ENCODE measurements around the gene NAA35.

Gene NAA35

DNA sequence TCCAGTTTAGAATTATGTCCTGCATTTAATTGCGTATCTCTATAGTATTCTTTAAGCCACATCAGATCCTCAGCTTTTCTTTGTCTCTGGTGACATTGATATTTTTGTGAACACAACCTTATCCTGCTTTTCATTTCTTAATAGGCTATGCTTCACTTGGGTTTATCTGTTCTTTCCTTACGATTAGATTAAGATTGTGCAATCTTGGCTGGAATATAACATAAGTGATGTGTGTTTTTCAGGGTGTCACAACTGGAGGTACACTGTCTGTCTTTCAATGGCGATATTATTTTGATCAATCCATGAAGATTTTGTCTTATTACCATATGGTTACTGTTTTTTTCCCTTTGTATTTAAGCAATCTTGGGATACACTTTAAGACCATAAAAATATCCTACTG lies 23.6 kb downstream of the NAA35 start:
- no CpG with 5 or more reads among the region's 3 CpGs for WGBS (ENCODE audit: extremely low coverage, insufficient coverage, insufficient read length)
- no peak overlapping the region for H3K18ac ChIP-seq (ENCODE audit: low read length)
- H3K4me3 ChIP-seq (ENCODE audit: low read depth, low read length), result no peak overlapping the region
- DNase-seq, result no peak
- H3K79me2 ChIP-seq (ENCODE audit: control insufficient read depth, insufficient read depth, low read length, poor library complexity), result no peaks in the 10 kb centered on the region
- H3K9me3 ChIP-seq (ENCODE audit: insufficient read depth, low read depth, low read length), result no peaks in the 10 kb centered on the region
- H2BK12ac ChIP-seq (ENCODE audit: low read length), result no peak overlapping the region
- H3K79me1 ChIP-seq (ENCODE audit: low read length), result no peaks in the 10 kb centered on the region
- H3K4me1 ChIP-seq (ENCODE audit: control insufficient read depth in 1 of 2, insufficient read depth in 2 of 2, low read length in 2 of 2), result no peaks in the 10 kb centered on the region
- no peak overlapping the region for H3K23ac ChIP-seq (ENCODE audit: low read length)
- no peak overlapping the region for H2AFZ ChIP-seq (ENCODE audit: insufficient read depth, low read length, poor library complexity)
- no peak overlapping the region for H2AK5ac ChIP-seq (ENCODE audit: low read length)
- H2BK120ac ChIP-seq (ENCODE audit: insufficient read depth, low read length, poor library complexity), result no peak overlapping the region
- H3K14ac ChIP-seq (ENCODE audit: low read length), result no peak overlapping the region
- H3K4me2 ChIP-seq (ENCODE audit: low read length), result no peak overlapping the region
- H3K27me3 ChIP-seq (ENCODE audit: insufficient read depth, low read length), result no peaks in the 10 kb centered on the region
- no peak overlapping the region for H4K91ac ChIP-seq (ENCODE audit: low read depth, low read length)
- no peak overlapping the region for H2BK5ac ChIP-seq (ENCODE audit: low read depth, low read length, poor library complexity)
- no peak overlapping the region for H4K12ac ChIP-seq (ENCODE audit: low read depth, low read length)
- H3K36me3 ChIP-seq (ENCODE audit: control insufficient read depth in 1 of 2, insufficient read depth in 2 of 2, low read length in 2 of 2), result peaks cover 9 to 13% of the 10 kb centered on the region in 2 experiments
- no peak overlapping the region for H4K8ac ChIP-seq (ENCODE audit: low read depth, low read length)
- no peak overlapping the region for H3K9ac ChIP-seq (ENCODE audit: low read length)
- H3K27ac ChIP-seq (ENCODE audit: low read depth, low read length), result no peak overlapping the region
- no peak overlapping the region for H3K4ac ChIP-seq (ENCODE audit: low read depth, low read length)

DNA sequence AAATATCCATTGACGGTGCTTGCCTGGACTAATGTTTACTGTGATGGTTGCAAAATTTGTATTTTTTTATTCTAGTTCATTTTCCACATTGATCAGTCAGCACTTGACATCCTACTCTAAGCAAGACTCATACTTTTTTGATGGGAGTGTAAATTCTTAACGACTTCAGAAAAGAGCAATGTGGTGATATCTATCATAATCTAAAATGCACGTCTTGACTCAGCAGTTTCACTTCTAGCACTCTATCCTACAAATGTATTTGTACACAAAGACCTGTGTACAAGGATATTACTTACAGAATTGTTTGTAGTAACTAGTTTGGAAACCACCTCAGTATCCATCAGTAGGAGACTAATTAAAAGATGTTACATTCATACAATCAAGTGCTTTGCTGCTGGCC lies 24.0 kb downstream of the NAA35 start:
- WGBS (ENCODE audit: extremely low coverage, insufficient coverage, insufficient read length), result no CpG with 5 or more reads among the region's 3 CpGs

DNA sequence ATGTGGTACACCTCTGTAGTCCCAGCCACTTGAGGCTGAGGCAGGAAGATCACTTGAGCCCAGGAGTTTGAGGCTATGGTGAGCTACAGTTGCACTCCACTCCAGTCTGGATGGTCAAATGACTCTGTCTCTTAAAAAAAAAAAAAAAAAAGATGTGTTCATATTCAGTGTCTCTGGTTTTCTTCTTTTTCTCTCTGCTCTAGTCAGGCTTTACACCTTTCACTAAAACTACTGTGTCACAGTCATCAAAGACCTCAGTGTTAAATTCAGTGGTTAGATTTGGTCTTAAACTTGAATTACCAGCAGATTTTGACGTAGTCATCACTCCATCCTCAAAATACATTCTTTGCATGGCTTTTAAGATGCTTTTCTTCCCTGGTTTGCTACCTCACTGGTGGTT lies 28.8 kb downstream of the NAA35 start:
- Histone ChIP-seq H2BK120ac (ENCODE audit: insufficient read depth, low read length, poor library complexity) (no peak overlapping the region), H3K4ac (ENCODE audit: low read depth, low read length) (no peak overlapping the region), H3K9ac (ENCODE audit: low read length) (no peak overlapping the region), H4K91ac (ENCODE audit: low read depth, low read length) (no peak overlapping the region), H3K27ac (ENCODE audit: low read depth, low read length) (no peak overlapping the region), H3K4me1 (ENCODE audit: control insufficient read depth in 1 of 2, insufficient read depth in 2 of 2, low read length in 2 of 2) (no peaks in the 10 kb centered on the region), H4K12ac (ENCODE audit: low read depth, low read length) (no peak overlapping the region), H3K23ac (ENCODE audit: low read length) (no peak overlapping the region), H2BK5ac (ENCODE audit: low read depth, low read length, poor library complexity) (no peak overlapping the region), H3K9me3 (ENCODE audit: insufficient read depth, low read depth, low read length) (no peaks in the 10 kb centered on the region), H2AFZ (ENCODE audit: insufficient read depth, low read length, poor library complexity) (no peak overlapping the region), H2BK12ac (ENCODE audit: low read length) (no peak overlapping the region), H4K8ac (ENCODE audit: low read depth, low read length) (no peak overlapping the region), H3K14ac (ENCODE audit: low read length) (no peak overlapping the region), H2AK5ac (ENCODE audit: low read length) (no peak overlapping the region), H3K4me2 (ENCODE audit: low read length) (no peak overlapping the region), H3K27me3 (ENCODE audit: insufficient read depth, low read length) (no peaks in the 10 kb centered on the region), H3K36me3 (ENCODE audit: control insufficient read depth in 1 of 2, insufficient read depth in 2 of 2, low read length in 2 of 2) (peaks cover 8% of the 10 kb centered on the region in 2 experiments), H3K18ac (ENCODE audit: low read length) (no peak overlapping the region), H3K79me2 (ENCODE audit: control insufficient read depth, insufficient read depth, low read length, poor library complexity) (no peaks in the 10 kb centered on the region), H3K4me3 (ENCODE audit: low read depth, low read length) (no peak overlapping the region), H3K79me1 (ENCODE audit: low read length) (no peaks in the 10 kb centered on the region)
- no CpG with 5 or more reads among the region's 1 CpG for WGBS (ENCODE audit: extremely low coverage, insufficient coverage, insufficient read length)
- no peak for DNase-seq

More for the DNA sequence above, 24.0 kb downstream of the NAA35 start:
- Histone ChIP-seq H3K4ac (ENCODE audit: low read depth, low read length) (no peak overlapping the region), H4K12ac (ENCODE audit: low read depth, low read length) (no peak overlapping the region), H3K27ac (ENCODE audit: low read depth, low read length) (no peak overlapping the region), H2BK5ac (ENCODE audit: low read depth, low read length, poor library complexity) (no peak overlapping the region), H3K4me2 (ENCODE audit: low read length) (no peak overlapping the region), H4K8ac (ENCODE audit: low read depth, low read length) (no peak overlapping the region), H2BK120ac (ENCODE audit: insufficient read depth, low read length, poor library complexity) (no peak overlapping the region), H3K4me3 (ENCODE audit: low read depth, low read length) (no peak overlapping the region), H4K91ac (ENCODE audit: low read depth, low read length) (no peak overlapping the region), H3K27me3 (ENCODE audit: insufficient read depth, low read length) (no peaks in the 10 kb centered on the region), H3K9ac (ENCODE audit: low read length) (no peak overlapping the region), H3K4me1 (ENCODE audit: control insufficient read depth in 1 of 2, insufficient read depth in 2 of 2, low read length in 2 of 2) (no peaks in the 10 kb centered on the region), H3K14ac (ENCODE audit: low read length) (no peak overlapping the region), H2AK5ac (ENCODE audit: low read length) (no peak overlapping the region), H3K23ac (ENCODE audit: low read length) (no peak overlapping the region), H2AFZ (ENCODE audit: insufficient read depth, low read length, poor library complexity) (no peak overlapping the region), H3K79me1 (ENCODE audit: low read length) (no peaks in the 10 kb centered on the region), H3K79me2 (ENCODE audit: control insufficient read depth, insufficient read depth, low read length, poor library complexity) (no peaks in the 10 kb centered on the region), H3K18ac (ENCODE audit: low read length) (no peak overlapping the region), H2BK12ac (ENCODE audit: low read length) (no peak overlapping the region), H3K36me3 (ENCODE audit: control insufficient read depth in 1 of 2, insufficient read depth in 2 of 2, low read length in 2 of 2) (peaks cover 10 to 13% of the 10 kb centered on the region in 2 experiments), H3K9me3 (ENCODE audit: insufficient read depth, low read depth, low read length) (no peaks in the 10 kb centered on the region)
- no peak for DNase-seq

DNA sequence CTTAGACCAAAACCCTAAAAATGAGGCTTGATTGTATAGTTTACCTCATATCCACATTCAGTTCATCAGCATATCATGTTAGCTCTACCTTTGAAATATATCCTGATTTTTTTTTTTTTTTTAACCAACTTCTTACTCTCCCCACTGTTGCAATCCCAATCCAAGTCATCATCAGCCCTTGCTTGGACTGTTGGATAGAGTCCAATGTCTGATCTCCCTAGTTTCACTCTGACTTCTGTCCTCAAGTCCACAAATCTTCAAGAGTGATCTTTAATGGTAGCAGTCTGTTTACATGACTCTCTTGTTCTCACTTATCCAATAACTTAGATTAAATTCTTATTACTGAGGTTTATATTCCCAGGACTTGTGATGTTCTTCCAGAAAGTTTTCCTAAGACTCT lies 30.8 kb downstream of the NAA35 start:
- Histone ChIP-seq H3K9me3 (ENCODE audit: insufficient read depth, low read depth, low read length) (no peaks in the 10 kb centered on the region), H3K4ac (ENCODE audit: low read depth, low read length) (no peak overlapping the region), H3K27ac (ENCODE audit: low read depth, low read length) (no peak overlapping the region), H3K9ac (ENCODE audit: low read length) (no peak overlapping the region), H3K4me3 (ENCODE audit: low read depth, low read length) (no peak overlapping the region), H4K91ac (ENCODE audit: low read depth, low read length) (no peak overlapping the region), H3K14ac (ENCODE audit: low read length) (no peak overlapping the region), H3K36me3 (ENCODE audit: control insufficient read depth in 1 of 2, insufficient read depth in 2 of 2, low read length in 2 of 2) (peaks cover 2% of the 10 kb centered on the region in 2 experiments), H3K4me2 (ENCODE audit: low read length) (no peak overlapping the region), H2BK5ac (ENCODE audit: low read depth, low read length, poor library complexity) (no peak overlapping the region), H2BK120ac (ENCODE audit: insufficient read depth, low read length, poor library complexity) (no peak overlapping the region), H4K8ac (ENCODE audit: low read depth, low read length) (no peak overlapping the region), H3K18ac (ENCODE audit: low read length) (no peak overlapping the region), H3K4me1 (ENCODE audit: control insufficient read depth in 1 of 2, insufficient read depth in 2 of 2, low read length in 2 of 2) (no peaks in the 10 kb centered on the region), H3K79me2 (ENCODE audit: control insufficient read depth, insufficient read depth, low read length, poor library complexity) (no peaks in the 10 kb centered on the region), H3K27me3 (ENCODE audit: insufficient read depth, low read length) (no peaks in the 10 kb centered on the region), H3K79me1 (ENCODE audit: low read length) (no peaks in the 10 kb centered on the region), H2BK12ac (ENCODE audit: low read length) (no peak overlapping the region), H4K12ac (ENCODE audit: low read depth, low read length) (no peak overlapping the region), H2AK5ac (ENCODE audit: low read length) (no peak overlapping the region), H3K23ac (ENCODE audit: low read length) (no peak overlapping the region), H2AFZ (ENCODE audit: insufficient read depth, low read length, poor library complexity) (no peak overlapping the region)
- no peak for DNase-seq
